Measurements from ENCODE around the gene MYEF2.

Gene MYEF2

GRCh38 chr15:48084759-48085590 lies 93.1 kb downstream of the MYEF2 start:
- DNase-seq (ENCODE audit: insufficient read length) = no peak
- no peak for FAIRE-seq
- no peak for TF ChIP-seq TAF1 (IDR thresholded peaks at IDR 0.05; ENCODE audit: borderline replicate concordance, low read depth, low read length)
- no peak for TF ChIP-seq POLR2AphosphoS5 (IDR thresholded peaks at IDR 0.05; ENCODE audit: low read depth, low read length)
- no peak for TF ChIP-seq POLR2A (IDR thresholded peaks at IDR 0.05; ENCODE audit: low read depth, low read length)
